Retina (tissue), 1 donor: ENCODE results near the gene CSTF1.
"Not testable (repeated sequence)": the region's sequence is repeated elsewhere in the genome, so short reads cannot be mapped to it uniquely, and the experiment has no call there.

Experiments used
- DNase-seq: peaks from one replicate; pipeline ENCODE4 v3.0.0-alpha.2; 2016

Gene CSTF1

GRCh38 chr20:56371977-56372376 is 20.5 kb upstream of the CSTF1 start:
- no peak for DNase-seq

- no peak for DNase-seq
Measured at GRCh38 chr20:56372850-56373249, 19.6 kb upstream of the CSTF1 start.

- DNase-seq: no peak
Measured at GRCh38 chr20:56373942-56374341, 18.5 kb upstream of the CSTF1 start.

- no peak for DNase-seq
Measured at GRCh38 chr20:56376331-56376730, 16.1 kb upstream of the CSTF1 start.

- DNase-seq: no peak
Measured at GRCh38 chr20:56378386-56378785, 14.1 kb upstream of the CSTF1 start.

- no peak for DNase-seq
Measured at GRCh38 chr20:56380375-56380774, 12.1 kb upstream of the CSTF1 start.

- no peak for DNase-seq
Measured at GRCh38 chr20:56381501-56381900, 10.9 kb upstream of the CSTF1 start.

- no peak for DNase-seq
Measured at GRCh38 chr20:56382696-56383095, 9.7 kb upstream of the CSTF1 start.

GRCh38 chr20:56383334-56383733 is 9.1 kb upstream of the CSTF1 start:
- DNase-seq: no peak

GRCh38 chr20:56385130-56385529 is 7.3 kb upstream of the CSTF1 start:
- DNase-seq: no peak

GRCh38 chr20:56386219-56386618 is 6.2 kb upstream of the CSTF1 start:
- DNase-seq: no peak

- DNase-seq: no peak
Measured at GRCh38 chr20:56388882-56389281, 3.6 kb upstream of the CSTF1 start.

- no peak for DNase-seq
Measured at GRCh38 chr20:56389807-56390206, 2.6 kb upstream of the CSTF1 start.

GRCh38 chr20:56390396-56390795 is 2.0 kb upstream of the CSTF1 start:
- DNase-seq: not testable (repeated sequence)

GRCh38 chr20:56391037-56391436 is 1.4 kb upstream of the CSTF1 start:
- no peak for DNase-seq

GRCh38 chr20:56391596-56392131 is 781 bp upstream of the CSTF1 start:
- DNase-seq: no peak

- DNase-seq: no peak
Measured at GRCh38 chr20:56392881-56393482, 537 bp downstream of the CSTF1 start.

GRCh38 chr20:56393653-56394052 is 1.2 kb downstream of the CSTF1 start:
- DNase-seq: no peak

- peak; percentile 7 for DNase-seq
Measured at GRCh38 chr20:56395166-56395565, 2.7 kb downstream of the CSTF1 start.

GRCh38 chr20:56400001-56400640 is 7.7 kb downstream of the CSTF1 start:
- DNase-seq: peak; percentile 43

GRCh38 chr20:56403465-56403864 is 11.0 kb downstream of the CSTF1 start:
- DNase-seq: no peak

- DNase-seq: not testable (repeated sequence)
Measured at GRCh38 chr20:56405356-56405755, 12.9 kb downstream of the CSTF1 start.

- no peak for DNase-seq
Measured at GRCh38 chr20:56406910-56407309, 14.5 kb downstream of the CSTF1 start.

GRCh38 chr20:56409521-56409920 is 17.1 kb downstream of the CSTF1 start:
- DNase-seq: no peak

GRCh38 chr20:56409956-56410355 is 17.5 kb downstream of the CSTF1 start:
- DNase-seq: no peak
